ENCODE results near the gene SNX14. TPM values are rescaled to one million over a fixed set of nuclear protein-coding genes. Genes with fewer than 3 reads are reported as not detected.

The SNX14 gene
- total and polyA plus RNA-seq, 2 of the 13 experiments (the other 11 are each of a cell fraction or from before 2014, with no cell fraction given) = 83.5 to 112 TPM

DNA sequence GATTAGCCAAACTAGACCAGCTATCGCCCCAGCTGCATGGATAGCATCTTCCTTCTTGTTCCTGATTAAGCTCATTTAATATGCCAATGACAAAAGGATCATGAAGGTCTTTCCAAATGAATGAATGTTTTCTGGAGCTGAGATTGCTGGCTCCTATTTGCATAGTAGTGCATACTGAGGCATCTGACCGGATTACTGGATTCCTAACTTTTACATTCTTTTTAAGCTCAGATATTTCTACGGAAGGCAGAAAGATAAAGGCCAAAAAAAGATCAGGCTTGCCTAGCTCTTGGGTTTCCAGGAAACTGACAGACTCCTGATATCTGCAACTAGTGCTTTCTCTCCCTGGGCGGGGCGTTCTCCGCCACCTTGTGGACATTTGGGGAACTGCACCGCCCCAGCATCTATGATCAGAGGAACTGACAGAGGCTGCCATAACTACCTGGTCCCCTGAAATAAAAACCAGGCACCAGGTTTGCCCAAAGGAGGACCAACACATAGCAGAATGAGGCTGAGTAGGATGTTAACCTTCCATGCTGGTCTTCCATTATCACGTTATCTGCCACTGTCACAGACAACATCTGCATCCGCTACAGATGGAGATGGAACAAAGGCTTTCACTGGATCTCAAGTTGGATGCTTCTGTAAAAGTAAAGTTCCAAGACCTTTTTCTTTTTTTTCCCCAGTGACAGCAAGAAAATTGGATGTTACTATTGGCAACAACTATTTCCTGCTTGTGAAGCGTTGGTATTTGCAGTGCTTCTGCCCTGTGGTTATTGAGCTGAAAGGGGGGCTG, 110.6 kb downstream of the SNX14 start:
- ATAC-seq (peak; percentile 94), FAIRE-seq (peak; percentile 60), DNase-seq (ENCODE audit: low spot score) (peak; percentile 50)
- no TSS peak for BruUV-seq (replicated peaks)
- ChIA-PET POLR2A (interaction anchor here (0.6 to 2.0 kb wide), 4 partner anchors 32 to 128 kb away, joined by 3 to 8 read pairs (median 6); partner anchors contain the start of gene NT5E), CTCF (ENCODE audit: low intra/inter-chr PET ratio, low total read pairs) (interaction anchor here (1.3 to 4.2 kb wide), 2 partner anchors 111 to 127 kb away, joined by 5 to 96 read pairs; no protein-coding TSS in a partner anchor)
- Histone ChIP-seq H4K20me1 (ENCODE audit: insufficient read depth, low read length) (no peaks in the 10 kb centered on the region), H2AFZ (ENCODE audit: low read length) (no peak overlapping the region), H3K36me3 (replicated peaks in 1 of 2; ENCODE audit: control insufficient read depth in 1 of 2, insufficient read depth in 2 of 2, low read length in 2 of 2) (peaks cover 0 to 2% of the 10 kb centered on the region in 2 experiments; a peak in 1 of 5 replicates), H3K9me3 (ENCODE audit: low read length) (no peaks in the 10 kb centered on the region), H3K27ac (ENCODE audit: extremely low read length, insufficient read depth, low read length) (no peak overlapping the region), H3K4me3 (replicated peaks in 1 of 3; ENCODE audit: insufficient read depth in 1 of 3, low read depth in 2 of 3, low read length in 3 of 3) (no peak overlapping the region; a peak in 1 of 6 replicates), H3K4me1 (ENCODE audit: insufficient read depth, low read length) (peaks cover 7% of the 10 kb centered on the region; the same call in 1 of the 2 replicates), H3K79me2 (ENCODE audit: insufficient read depth, low read length) (no peaks in the 10 kb centered on the region), H3K27me3 (ENCODE audit: control insufficient read depth in 1 of 2, insufficient read depth in 2 of 2, low read length in 2 of 2) (no peaks in the 10 kb centered on the region), H3K4me2 (ENCODE audit: low read depth, low read length) (peak overlapping the region; percentile 5; the same call in 1 of the 2 replicates), H3K9ac (ENCODE audit: insufficient read depth, low read depth, low read length) (no peak overlapping the region)
- in situ Hi-C loops (cut with HindIII; ENCODE audit: extremely low pct_ligation_motif_present, low pct_unique_long_range_greater_than_20kb) (loop anchor here (5.0 kb wide), 1 partner anchor 131 kb away; no protein-coding TSS in a partner anchor), intact Hi-C loops (cut with micrococcal nuclease; ENCODE audit: unreplicated experiment) (loop anchor here (1.0 kb wide), 3 partner anchors 32 to 128 kb away; no protein-coding TSS in a partner anchor)
- 24% methylated on average over 9 of the region's 10 CpGs for WGBS (ENCODE audit: low lambda C conversion rate)
- TF ChIP-seq, protein P1, sequence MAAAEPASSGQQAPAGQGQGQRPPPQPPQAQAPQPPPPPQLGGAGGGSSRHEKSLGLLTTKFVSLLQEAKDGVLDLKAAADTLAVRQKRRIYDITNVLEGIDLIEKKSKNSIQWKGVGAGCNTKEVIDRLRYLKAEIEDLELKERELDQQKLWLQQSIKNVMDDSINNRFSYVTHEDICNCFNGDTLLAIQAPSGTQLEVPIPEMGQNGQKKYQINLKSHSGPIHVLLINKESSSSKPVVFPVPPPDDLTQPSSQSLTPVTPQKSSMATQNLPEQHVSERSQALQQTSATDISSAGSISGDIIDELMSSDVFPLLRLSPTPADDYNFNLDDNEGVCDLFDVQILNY (CRISPR knock-in tag; conservative IDR thresholded peaks at IDR 0.05) = no peak
- TF ChIP-seq MBNL3 (CRISPR knock-in tag; conservative IDR thresholded peaks at IDR 0.05) = no peak
- TF ChIP-seq ZNF589 (CRISPR knock-in tag; conservative IDR thresholded peaks at IDR 0.05) = no peak
- no peak for TF ChIP-seq KMT2B (CRISPR knock-in tag; IDR thresholded peaks at IDR 0.05)
- TF ChIP-seq GATAD1 (CRISPR knock-in tag; IDR thresholded peaks at IDR 0.05) = no peak; the same call in 1 of the 2 replicates
- TF ChIP-seq ZNF772 (CRISPR knock-in tag; IDR thresholded peaks at IDR 0.05) = 0 out of 2 replicates have a peak, but pooled peaks have one; percentile 24
- TF ChIP-seq, protein P2, sequence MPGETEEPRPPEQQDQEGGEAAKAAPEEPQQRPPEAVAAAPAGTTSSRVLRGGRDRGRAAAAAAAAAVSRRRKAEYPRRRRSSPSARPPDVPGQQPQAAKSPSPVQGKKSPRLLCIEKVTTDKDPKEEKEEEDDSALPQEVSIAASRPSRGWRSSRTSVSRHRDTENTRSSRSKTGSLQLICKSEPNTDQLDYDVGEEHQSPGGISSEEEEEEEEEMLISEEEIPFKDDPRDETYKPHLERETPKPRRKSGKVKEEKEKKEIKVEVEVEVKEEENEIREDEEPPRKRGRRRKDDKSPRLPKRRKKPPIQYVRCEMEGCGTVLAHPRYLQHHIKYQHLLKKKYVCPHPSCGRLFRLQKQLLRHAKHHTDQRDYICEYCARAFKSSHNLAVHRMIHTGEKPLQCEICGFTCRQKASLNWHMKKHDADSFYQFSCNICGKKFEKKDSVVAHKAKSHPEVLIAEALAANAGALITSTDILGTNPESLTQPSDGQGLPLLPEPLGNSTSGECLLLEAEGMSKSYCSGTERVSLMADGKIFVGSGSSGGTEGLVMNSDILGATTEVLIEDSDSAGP (CRISPR knock-in tag; IDR thresholded peaks at IDR 0.05; ENCODE audit: borderline replicate concordance) = no peak
- TF ChIP-seq KLF16 (CRISPR knock-in tag; IDR thresholded peaks at IDR 0.05) = peak in 1 of 2 experiments; percentile 53; a peak in 1 of 4 replicates
- TF ChIP-seq BRCA1 (CRISPR knock-in tag; IDR thresholded peaks at IDR 0.05) = no peak
- no peak for TF ChIP-seq PLSCR1 (CRISPR knock-in tag; IDR thresholded peaks at IDR 0.05; ENCODE audit: borderline replicate concordance)
- no peak for TF ChIP-seq NFYC (CRISPR knock-in tag; IDR thresholded peaks at IDR 0.05)
- no peak for TF ChIP-seq ZMYM3 (CRISPR knock-in tag; IDR thresholded peaks at IDR 0.05)
- no peak for TF ChIP-seq HNRNPK (IDR thresholded peaks at IDR 0.05; ENCODE audit: low read depth, low read length, poor library complexity, severe bottlenecking)
- peak; percentile 29; the same call in 1 of the 2 replicates for TF ChIP-seq ERF (CRISPR knock-in tag; IDR thresholded peaks at IDR 0.05)
- TF ChIP-seq, protein P3, sequence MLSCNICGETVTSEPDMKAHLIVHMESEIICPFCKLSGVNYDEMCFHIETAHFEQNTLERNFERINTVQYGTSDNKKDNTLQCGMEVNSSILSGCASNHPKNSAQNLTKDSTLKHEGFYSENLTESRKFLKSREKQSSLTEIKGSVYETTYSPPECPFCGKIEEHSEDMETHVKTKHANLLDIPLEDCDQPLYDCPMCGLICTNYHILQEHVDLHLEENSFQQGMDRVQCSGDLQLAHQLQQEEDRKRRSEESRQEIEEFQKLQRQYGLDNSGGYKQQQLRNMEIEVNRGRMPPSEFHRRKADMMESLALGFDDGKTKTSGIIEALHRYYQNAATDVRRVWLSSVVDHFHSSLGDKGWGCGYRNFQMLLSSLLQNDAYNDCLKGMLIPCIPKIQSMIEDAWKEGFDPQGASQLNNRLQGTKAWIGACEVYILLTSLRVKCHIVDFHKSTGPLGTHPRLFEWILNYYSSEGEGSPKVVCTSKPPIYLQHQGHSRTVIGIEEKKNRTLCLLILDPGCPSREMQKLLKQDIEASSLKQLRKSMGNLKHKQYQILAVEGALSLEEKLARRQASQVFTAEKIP (CRISPR knock-in tag; IDR thresholded peaks at IDR 0.05; ENCODE audit: borderline replicate concordance) = no peak
- TF ChIP-seq ZNF350 (CRISPR knock-in tag; IDR thresholded peaks at IDR 0.05; ENCODE audit: borderline replicate concordance, low read depth) = no peak
- TF ChIP-seq ZNF709 (CRISPR knock-in tag; IDR thresholded peaks at IDR 0.05) = no peak
- peak; percentile 18; the same call in 1 of the 2 replicates for TF ChIP-seq KAT8 (CRISPR knock-in tag; IDR thresholded peaks at IDR 0.05)

Data from HepG2 (cell line).